H1 (cell line): Measurements from ENCODE around the gene KCNK3. TPM values are rescaled to one million over a fixed set of nuclear protein-coding genes. Genes with fewer than 3 reads are reported as not detected.

Experiments
- CTCF ChIA-PET: fragments of 300-600 bp; sonication (Branson Sonifier 250); formaldehyde crosslinking; loops from one replicate; lab custom pipeline; 2021; ENCODE audit not compliant: partially characterized antibody; lab: Charles Lee
- POLR2A ChIA-PET: fragments of 300-600 bp; sonication (Branson Sonifier 250); formaldehyde crosslinking; loops from one replicate; lab custom pipeline; 2021; ENCODE audit warnings: inconsistent platforms; ENCODE audit not compliant: partially characterized antibody; lab: Charles Lee
- DNase-seq, 2 experiments: peaks; one replicate each; pipeline versions ENCODE4 v3.0.0 to v3.0.0-alpha.2; 2010 to 2022; ENCODE audit warnings: low spot score in 2 of 2, low read depth in 1 of 2, mixed read lengths in 1 of 2
- FAIRE-seq: peaks from 2 replicates; lab custom pipeline; 2011; peaks lifted over from hg19 to GRCh38; lab: Jason Lieb, UNC
- H2AFZ ChIP-seq: 2 replicates; pipeline ENCODE4 v1.8.1; 2012; ENCODE audit warnings: low read length, inconsistent platforms
- H2AK5ac ChIP-seq: 2 replicates; pipeline ENCODE4 v1.6.1; 2013; ENCODE audit warnings: low read depth, low read length
- H2BK120ac ChIP-seq: replicated peaks from 2 replicates; pipeline ENCODE3; 2013; ENCODE audit warnings: low read depth, low read length, inconsistent platforms
- H2BK12ac ChIP-seq: 2 replicates; pipeline ENCODE4 v1.6.1; 2013; ENCODE audit warnings: low read depth, low read length
- H2BK15ac ChIP-seq: 2 replicates; pipeline ENCODE4 v1.6.1; 2013; ENCODE audit warnings: low read length
- H2BK20ac ChIP-seq: 2 replicates; pipeline ENCODE4 v1.6.1; 2013; ENCODE audit warnings: low read length
- H2BK5ac ChIP-seq: 2 replicates; pipeline ENCODE4 v1.6.1; 2013; ENCODE audit warnings: low read depth, low read length
- H3K14ac ChIP-seq: 2 replicates; pipeline ENCODE4 v1.6.1; 2013; ENCODE audit warnings: inconsistent platforms; ENCODE audit not compliant: insufficient read length
- H3K18ac ChIP-seq: 2 replicates; pipeline ENCODE4 v1.6.1; 2013; ENCODE audit warnings: low read length; ENCODE audit errors: extremely low read depth
- H3K23ac ChIP-seq: 2 replicates; pipeline ENCODE4 v1.6.1; 2013; ENCODE audit warnings: inconsistent platforms; ENCODE audit not compliant: insufficient read length
- H3K23me2 ChIP-seq: 2 replicates; pipeline ENCODE4 v1.6.1; 2013; ENCODE audit warnings: low read depth, low read length
- H3K27ac ChIP-seq: 2 replicates; pipeline ENCODE4 v1.6.1; 2011; ENCODE audit warnings: low read depth, low read length, inconsistent platforms
- H3K27me3 ChIP-seq, 4 experiments: replicated peaks in 1 of 4; 1 replicate in 1 of 4; 2 replicates in 3 of 4; pipeline versions ENCODE4 v1.6.1 to v1.8.1; 2011 to 2013; ENCODE audit warnings: low read length in 3 of 4, mild to moderate bottlenecking in 3 of 4, inconsistent platforms in 2 of 4, mixed read lengths in 2 of 4, moderate library complexity in 1 of 4; ENCODE audit not compliant: control insufficient read depth in 3 of 4, insufficient read depth in 3 of 4; ENCODE audit errors: extremely low read depth in 1 of 4
- H3K36me3 ChIP-seq, 4 experiments: 2 replicates each; pipeline versions ENCODE4 v1.6.1 to v1.8.1; 2011 to 2013; ENCODE audit warnings: mild to moderate bottlenecking in 4 of 4, low read length in 3 of 4, moderate library complexity in 2 of 4, control low read depth in 1 of 4, inconsistent platforms in 1 of 4; ENCODE audit not compliant: insufficient read depth in 4 of 4, control insufficient read depth in 2 of 4
- H3K4ac ChIP-seq: replicated peaks from 2 replicates; pipeline ENCODE3; 2013; ENCODE audit warnings: low read length, low read depth, mixed read lengths, inconsistent platforms; ENCODE audit not compliant: insufficient read length
- H3K4me1 ChIP-seq, 4 experiments: replicated peaks in 1 of 4; 1 replicate in 1 of 4; 2 replicates in 3 of 4; pipeline versions ENCODE4 v1.6.1 to v1.8.1; 2011 to 2013; ENCODE audit warnings: low read length in 3 of 4, inconsistent platforms in 2 of 4, mixed read lengths in 1 of 4; ENCODE audit not compliant: insufficient read depth in 4 of 4, control insufficient read depth in 3 of 4
- H3K4me2 ChIP-seq, 2 experiments: 2 replicates each; pipeline versions ENCODE4 v1.6.1 to v1.8.1; 2011 to 2013; ENCODE audit warnings: low read depth in 2 of 2, low read length in 2 of 2, control low read depth in 1 of 2, inconsistent platforms in 1 of 2, mild to moderate bottlenecking in 1 of 2; ENCODE audit not compliant: insufficient read depth in 1 of 2
- H3K4me3 ChIP-seq, 4 experiments: fragments of 200-600, 300-600 bp in 1 of 4; sonication (generic), shearing (Covaris generic), sonication (Bioruptor Twin) in 1 of 4; 2 replicates each; pipeline versions ENCODE4 v1.5.1 to v1.8.1; 2011 to 2016; ENCODE audit warnings: low read length in 4 of 4, low read depth in 3 of 4, control low read depth in 2 of 4, inconsistent platforms in 2 of 4, mild to moderate bottlenecking in 2 of 4, mixed read lengths in 1 of 4, moderate library complexity in 1 of 4; ENCODE audit not compliant: insufficient read depth in 2 of 4; ENCODE audit errors: extremely low read depth in 1 of 4
- H3K56ac ChIP-seq: replicated peaks from 2 replicates; pipeline ENCODE3; 2013; ENCODE audit warnings: low read depth, mild to moderate bottlenecking, mixed read lengths, low read length, inconsistent platforms; ENCODE audit not compliant: insufficient read length
- H3K79me1 ChIP-seq: 2 replicates; pipeline ENCODE4 v1.6.1; 2013; ENCODE audit warnings: low read depth, low read length, control low read depth
- H3K79me2 ChIP-seq, 2 experiments: 2 replicates each; pipeline versions ENCODE4 v1.6.1 to v1.8.1; 2012 to 2013; ENCODE audit warnings: low read length in 2 of 2, mild to moderate bottlenecking in 2 of 2, inconsistent platforms in 1 of 2; ENCODE audit not compliant: insufficient read depth in 2 of 2, control insufficient read depth in 1 of 2
- H3K9ac ChIP-seq, 4 experiments: replicated peaks in 1 of 4; 1 replicate in 1 of 4; 2 replicates in 3 of 4; pipeline versions ENCODE4 v1.6.1 to v1.8.1; 2011 to 2013; ENCODE audit warnings: low read depth in 3 of 4, low read length in 3 of 4, control low read depth in 2 of 4, mild to moderate bottlenecking in 2 of 4, moderate library complexity in 2 of 4, inconsistent platforms in 1 of 4; ENCODE audit errors: extremely low read depth in 1 of 4
- H3K9me3 ChIP-seq, 2 experiments: 2 replicates each; pipeline versions ENCODE4 v1.6.1 to v1.8.1; 2012 to 2013; ENCODE audit warnings: mild to moderate bottlenecking in 2 of 2, moderate library complexity in 2 of 2, control low read depth in 1 of 2, inconsistent platforms in 1 of 2, low read depth in 1 of 2, low read length in 1 of 2, mixed read lengths in 1 of 2; ENCODE audit not compliant: insufficient read depth in 2 of 2
- H4K20me1 ChIP-seq, 2 experiments: replicated peaks in 1 of 2; 2 replicates each; pipeline versions ENCODE3 to v1.8.1; 2011 to 2013; ENCODE audit warnings: inconsistent platforms in 2 of 2, low read length in 2 of 2, mild to moderate bottlenecking in 1 of 2; ENCODE audit not compliant: insufficient read depth in 2 of 2, control insufficient read depth in 1 of 2
- H4K5ac ChIP-seq: 2 replicates; pipeline ENCODE4 v1.6.1; 2013; ENCODE audit warnings: low read length, low read depth, mixed read lengths, inconsistent platforms; ENCODE audit not compliant: insufficient read length
- H4K8ac ChIP-seq: 2 replicates; pipeline ENCODE4 v1.8.0; 2013; ENCODE audit warnings: mild to moderate bottlenecking, moderate library complexity, low read length, inconsistent platforms; ENCODE audit not compliant: insufficient read depth; ENCODE audit errors: extremely low read depth
- H4K91ac ChIP-seq: replicated peaks from 2 replicates; pipeline ENCODE3; 2013; ENCODE audit warnings: low read length, mixed read lengths, inconsistent platforms; ENCODE audit not compliant: insufficient read length
- CEBPB ChIP-seq: IDR thresholded peaks from 2 replicates; pipeline ENCODE4 v1.6.1; 2012; ENCODE audit warnings: low read depth, low read length
- CREB1 ChIP-seq: IDR thresholded peaks from 2 replicates; pipeline ENCODE4 v1.6.1; 2012; ENCODE audit warnings: inconsistent platforms
- CTBP2 ChIP-seq: IDR thresholded peaks from 2 replicates; pipeline ENCODE4 v1.7.0; 2011; ENCODE audit warnings: borderline replicate concordance, mild to moderate bottlenecking, moderate library complexity, mixed read lengths, low read length; ENCODE audit not compliant: insufficient read depth, insufficient read length
- GABPA ChIP-seq: IDR thresholded peaks from 2 replicates; pipeline ENCODE4 v1.6.1; 2011; ENCODE audit warnings: mild to moderate bottlenecking, low read length, moderate library complexity, borderline replicate concordance; ENCODE audit not compliant: insufficient read depth
- HDAC6 ChIP-seq: IDR thresholded peaks from one replicate; pipeline ENCODE4 v1.7.1; 2012; ENCODE audit warnings: low read depth, mild to moderate bottlenecking, inconsistent platforms, low read length, moderate library complexity
- KDM1A ChIP-seq: fragments of 200-600, 300-600 bp; sonication (generic); IDR thresholded peaks from 2 replicates; pipeline ENCODE4 v1.7.1; 2016; ENCODE audit warnings: mild to moderate bottlenecking, low read length, borderline replicate concordance
- POLR2A ChIP-seq, 2 experiments: IDR thresholded peaks; 1 replicate in 1 of 2; 2 replicates in 1 of 2; pipeline ENCODE4 v1.6.1; 2011; ENCODE audit warnings: low read depth in 2 of 2, low read length in 2 of 2, mild to moderate bottlenecking in 2 of 2; ENCODE audit errors: control extremely low read depth in 1 of 2
- RBBP5 ChIP-seq: IDR thresholded peaks from 2 replicates; pipeline ENCODE4 v1.7.1; 2012; ENCODE audit warnings: low read depth, mild to moderate bottlenecking, inconsistent platforms, low read length, moderate library complexity, borderline replicate concordance
- WGBS, 2 experiments: shearing (Covaris generic) in 1 of 2; methylation state at CpG; one replicate each; pipeline versions ENCODE4 v1.1.6 to v1.1.7; 2013 to 2015; ENCODE audit warnings: low lambda C conversion rate in 2 of 2, mixed read lengths in 2 of 2, inconsistent platforms in 1 of 2, low coverage in 1 of 2, missing lambda C conversion rate in 1 of 2; ENCODE audit not compliant: insufficient replicate concordance in 2 of 2, insufficient coverage in 1 of 2, insufficient read length in 1 of 2; ENCODE audit errors: extremely low coverage in 1 of 2, missing lambda C conversion rate in 1 of 2; 5-methylcytosine and 5-hydroxymethylcytosine counted together
- polyA plus RNA-seq, 7 experiments: library from polyadenylated mRNA; depleted of rRNA in 3 of 7; stranded (reverse) in 5 of 7; unstranded in 2 of 7; fragments of >200 nt in 5 of 7; fragments of 200-250 nt in 2 of 7; gene quantifications; 1 replicate in 5 of 7; 2 replicates in 1 of 7; 4 replicates in 1 of 7; pipeline versions ENCODE4 v1.2.1 to v1.2.3, GENCODE V29; 2011 to 2013; ENCODE audit warnings: missing spikeins in 2 of 7, mixed read lengths in 2 of 7
- total RNA-seq: library from RNA; stranded (reverse); fragmentation: NEBNext Ultra II Directional; extraction: Animal tissue kit (Norgen Biotek cat#: 25700); gene quantifications from 2 replicates; pipeline ENCODE4 v1.2.1, GENCODE V29; 2021
- TF ChIP-seq, protein P1 (sequence below), 3 experiments: IDR thresholded peaks; 1 replicate in 2 of 3; 2 replicates in 1 of 3; pipeline versions ENCODE4 v1.5.1 to v1.6.1; 2011; ENCODE audit warnings: low read length in 3 of 3, mild to moderate bottlenecking in 3 of 3, inconsistent platforms in 2 of 3, low read depth in 1 of 3, moderate library complexity in 1 of 3; ENCODE audit not compliant: insufficient read depth in 1 of 3; ENCODE audit errors: control extremely low read depth in 1 of 3

KCNK3 gene
- total and polyA plus RNA-seq, 2 of the 8 experiments (the other 6 are each of a cell fraction or from before 2014, with no cell fraction given) = 0.29 to 0.30 TPM

GRCh38 chr2:26720322-26721114 lies 28.0 kb downstream of the KCNK3 start:
- Histone ChIP-seq H2AK5ac (no peak overlapping the region), H3K23me2 (no peaks in the 10 kb centered on the region; the same call in 1 of the 2 replicates), H2BK120ac (no peak overlapping the region), H3K4ac (no peak overlapping the region), H2BK20ac (peak overlapping the region; percentile 21; the same call in 1 of the 2 replicates), H3K56ac (no peak overlapping the region), H3K4me1 (peaks cover 0 to 16% (median 10%) of the 10 kb centered on the region in 4 experiments; a peak in 6 of 7 replicates), H3K36me3 (no peaks in the 10 kb centered on the region), H2BK5ac (no peak overlapping the region; the same call in 1 of the 2 replicates), H2BK12ac (peak overlapping the region; percentile 71; the same call in 1 of the 2 replicates), H3K9ac (no peak overlapping the region), H3K14ac (no peak overlapping the region), H4K20me1 (no peaks in the 10 kb centered on the region), H3K23ac (no peak overlapping the region), H3K4me3 (no peak overlapping the region), H3K27ac (no peak overlapping the region), H2AFZ (no peak overlapping the region), H3K79me2 (no peaks in the 10 kb centered on the region), H2BK15ac (no peak overlapping the region), H3K9me3 (no peaks in the 10 kb centered on the region), H3K27me3 (no peaks in the 10 kb centered on the region), H3K79me1 (no peaks in the 10 kb centered on the region), H4K91ac (no peak overlapping the region), H3K18ac (peak overlapping the region; percentile 71), H4K8ac (peak overlapping the region; percentile 62; the same call in 1 of the 2 replicates), H3K4me2 (no peak overlapping the region), H4K5ac (no peak overlapping the region)
- ChIA-PET CTCF (interaction anchor here (0.6 to 1.9 kb wide), 14 partner anchors 9 to 258 kb away, joined by 3 to 8 read pairs (median 3); no protein-coding TSS in a partner anchor), POLR2A (interaction anchor here (1.3 to 1.7 kb wide), 2 partner anchors 16 to 20 kb away, joined by 3 to 4 read pairs; no protein-coding TSS in a partner anchor)
- WGBS, 2 experiments = 87% methylated on average over 6 of the region's 7 CpGs; no CpG with 5 or more reads in 1 of the 2 experiments
- FAIRE-seq (no peak), DNase-seq (no peak)
- TF ChIP-seq HDAC6 (no peak), CTBP2 (no peak), POLR2A (IDR thresholded peaks at IDR 0.05; ENCODE audit: control extremely low read depth in 1 of 2, low read depth in 2 of 2, low read length in 2 of 2) (no peak), CREB1 (0 out of 2 replicates have a peak, but pooled peaks have one; percentile 30), GABPA (no peak), RBBP5 (0 out of 2 replicates have a peak, but pooled peaks have one; percentile 30), KDM1A (no peak), CEBPB (no peak)
- TF ChIP-seq, protein P1, sequence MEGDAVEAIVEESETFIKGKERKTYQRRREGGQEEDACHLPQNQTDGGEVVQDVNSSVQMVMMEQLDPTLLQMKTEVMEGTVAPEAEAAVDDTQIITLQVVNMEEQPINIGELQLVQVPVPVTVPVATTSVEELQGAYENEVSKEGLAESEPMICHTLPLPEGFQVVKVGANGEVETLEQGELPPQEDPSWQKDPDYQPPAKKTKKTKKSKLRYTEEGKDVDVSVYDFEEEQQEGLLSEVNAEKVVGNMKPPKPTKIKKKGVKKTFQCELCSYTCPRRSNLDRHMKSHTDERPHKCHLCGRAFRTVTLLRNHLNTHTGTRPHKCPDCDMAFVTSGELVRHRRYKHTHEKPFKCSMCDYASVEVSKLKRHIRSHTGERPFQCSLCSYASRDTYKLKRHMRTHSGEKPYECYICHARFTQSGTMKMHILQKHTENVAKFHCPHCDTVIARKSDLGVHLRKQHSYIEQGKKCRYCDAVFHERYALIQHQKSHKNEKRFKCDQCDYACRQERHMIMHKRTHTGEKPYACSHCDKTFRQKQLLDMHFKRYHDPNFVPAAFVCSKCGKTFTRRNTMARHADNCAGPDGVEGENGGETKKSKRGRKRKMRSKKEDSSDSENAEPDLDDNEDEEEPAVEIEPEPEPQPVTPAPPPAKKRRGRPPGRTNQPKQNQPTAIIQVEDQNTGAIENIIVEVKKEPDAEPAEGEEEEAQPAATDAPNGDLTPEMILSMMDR (IDR thresholded peaks at IDR 0.05; ENCODE audit: control extremely low read depth in 1 of 3, insufficient read depth in 1 of 3, low read depth in 1 of 3, low read length in 3 of 3) = no peak
